Measurements from ENCODE around the gene GRID1.

The GRID1 gene

DNA sequence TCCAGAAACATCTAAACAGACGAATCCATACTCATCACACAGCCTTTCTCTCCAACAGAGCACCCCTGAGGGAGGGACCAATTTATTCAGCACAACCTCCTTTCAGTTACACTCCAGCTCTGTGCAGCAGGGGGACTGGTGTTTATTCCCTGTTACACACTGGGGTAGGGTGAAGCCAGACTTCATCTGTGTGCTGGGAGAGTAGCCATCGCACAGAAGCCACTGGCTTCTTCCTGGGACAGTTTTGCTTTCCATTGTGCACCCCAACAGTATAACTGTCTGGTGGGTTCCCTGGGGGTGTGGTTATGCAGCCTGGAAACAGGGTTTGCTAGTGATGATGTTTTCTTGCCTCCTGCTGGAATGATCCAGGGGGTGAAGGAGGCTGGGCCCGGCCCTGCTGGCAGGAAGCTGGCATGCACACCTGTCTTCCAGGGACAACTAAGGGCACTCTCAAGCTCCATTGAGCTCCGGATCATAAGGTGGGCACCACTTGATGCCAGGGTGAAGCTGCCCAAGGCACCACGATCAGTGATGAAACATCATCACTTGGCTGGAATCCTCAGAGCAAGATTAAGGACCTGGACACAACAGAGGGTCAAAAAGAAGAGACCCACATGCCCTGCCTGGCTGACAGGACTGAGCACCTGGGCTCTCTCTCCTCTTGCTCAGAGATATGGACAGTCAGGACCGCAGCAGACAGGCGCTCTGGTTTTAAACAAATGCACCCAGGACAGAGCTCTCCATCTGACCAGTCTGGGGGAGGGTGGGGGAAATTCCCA is 293.2 kb downstream of the GRID1 start:
- H3K4me3 ChIP-seq (replicated peaks; ENCODE audit: low read depth, low read length), result no peak overlapping the region
- no peak for DNase-seq (ENCODE audit: low read depth)
- TF ChIP-seq, protein P1, sequence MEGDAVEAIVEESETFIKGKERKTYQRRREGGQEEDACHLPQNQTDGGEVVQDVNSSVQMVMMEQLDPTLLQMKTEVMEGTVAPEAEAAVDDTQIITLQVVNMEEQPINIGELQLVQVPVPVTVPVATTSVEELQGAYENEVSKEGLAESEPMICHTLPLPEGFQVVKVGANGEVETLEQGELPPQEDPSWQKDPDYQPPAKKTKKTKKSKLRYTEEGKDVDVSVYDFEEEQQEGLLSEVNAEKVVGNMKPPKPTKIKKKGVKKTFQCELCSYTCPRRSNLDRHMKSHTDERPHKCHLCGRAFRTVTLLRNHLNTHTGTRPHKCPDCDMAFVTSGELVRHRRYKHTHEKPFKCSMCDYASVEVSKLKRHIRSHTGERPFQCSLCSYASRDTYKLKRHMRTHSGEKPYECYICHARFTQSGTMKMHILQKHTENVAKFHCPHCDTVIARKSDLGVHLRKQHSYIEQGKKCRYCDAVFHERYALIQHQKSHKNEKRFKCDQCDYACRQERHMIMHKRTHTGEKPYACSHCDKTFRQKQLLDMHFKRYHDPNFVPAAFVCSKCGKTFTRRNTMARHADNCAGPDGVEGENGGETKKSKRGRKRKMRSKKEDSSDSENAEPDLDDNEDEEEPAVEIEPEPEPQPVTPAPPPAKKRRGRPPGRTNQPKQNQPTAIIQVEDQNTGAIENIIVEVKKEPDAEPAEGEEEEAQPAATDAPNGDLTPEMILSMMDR (IDR thresholded peaks at IDR 0.05; ENCODE audit: low read length, missing control alignments), result no peak

GRCh38 chr10:86072413-86072812 is 294.2 kb downstream of the GRID1 start:
- no peak for DNase-seq (ENCODE audit: low read depth)
- TF ChIP-seq, protein P1 (IDR thresholded peaks at IDR 0.05; ENCODE audit: low read length, missing control alignments), result no peak
- no peak overlapping the region for H3K4me3 ChIP-seq (replicated peaks; ENCODE audit: low read depth, low read length)

GRCh38 chr10:86071758-86072157 is 294.8 kb downstream of the GRID1 start:
- no peak for DNase-seq (ENCODE audit: low read depth)
- no peak overlapping the region for H3K4me3 ChIP-seq (replicated peaks; ENCODE audit: low read depth, low read length)
- TF ChIP-seq, protein P1 (IDR thresholded peaks at IDR 0.05; ENCODE audit: low read length, missing control alignments), result no peak

GRCh38 chr10:86071145-86071544 is 295.4 kb downstream of the GRID1 start:
- no peak overlapping the region for H3K4me3 ChIP-seq (replicated peaks; ENCODE audit: low read depth, low read length)
- DNase-seq (ENCODE audit: low read depth), result no peak
- TF ChIP-seq, protein P1 (IDR thresholded peaks at IDR 0.05; ENCODE audit: low read length, missing control alignments), result no peak

- TF ChIP-seq, protein P1 (IDR thresholded peaks at IDR 0.05; ENCODE audit: low read length, missing control alignments), result no peak
- DNase-seq (ENCODE audit: low read depth), result no peak
- no peak overlapping the region for H3K4me3 ChIP-seq (replicated peaks; ENCODE audit: low read depth, low read length)
Observed at GRCh38 chr10:86070278-86070677, 296.3 kb downstream of the GRID1 start.

DNA sequence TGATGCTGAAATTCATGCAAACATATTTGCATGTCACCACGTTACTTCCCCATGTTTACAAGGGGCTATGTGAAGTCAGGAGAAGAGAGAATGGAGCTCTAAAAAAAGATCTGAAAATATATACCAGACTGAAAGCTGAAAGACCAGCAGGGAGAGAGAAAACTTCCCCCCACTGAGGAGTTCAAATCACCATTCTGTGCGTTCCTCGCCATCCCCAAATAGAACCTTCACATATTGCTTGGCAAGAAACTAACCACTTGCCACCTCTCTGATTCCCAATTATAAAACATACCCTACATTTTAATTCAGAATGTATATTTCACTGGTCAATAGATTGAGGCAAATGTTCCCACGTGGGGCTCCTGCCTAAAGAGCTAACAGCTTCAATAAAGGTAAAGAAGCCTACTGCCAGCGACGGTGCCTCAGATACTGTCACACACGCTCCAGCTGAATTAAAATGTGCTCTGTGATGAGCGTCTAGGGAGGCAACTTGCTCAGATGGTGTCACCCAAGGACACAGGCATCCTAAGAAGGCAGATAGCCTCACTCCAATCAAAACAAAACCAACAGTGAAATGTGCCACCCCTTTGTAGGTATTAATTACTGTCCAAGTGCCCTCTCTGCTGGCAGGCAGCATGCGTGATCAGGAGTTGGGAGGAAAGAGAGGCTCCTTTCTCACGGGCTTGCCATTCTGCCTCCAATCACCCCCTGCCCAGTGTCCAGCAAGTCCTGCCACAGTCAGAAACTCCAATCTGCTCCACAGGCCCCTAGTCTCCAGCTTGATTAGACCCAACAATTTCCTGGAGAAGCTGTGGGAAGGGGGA is 298.2 kb downstream of the GRID1 start:
- no peak for DNase-seq (ENCODE audit: low read depth)
- TF ChIP-seq, protein P1 (IDR thresholded peaks at IDR 0.05; ENCODE audit: low read length, missing control alignments), result no peak
- H3K4me3 ChIP-seq (replicated peaks; ENCODE audit: low read depth, low read length), result no peak overlapping the region

Measured in fibroblast of pulmonary artery (primary cell).